Astrocyte of the cerebellum (primary cell): ENCODE data around the gene ZSWIM1.

Source experiments
- DNase-seq: peaks from one replicate; pipeline ENCODE4 v3.0.0-alpha.2; 2011; ENCODE audit warnings: low read depth
- H3K4me3 ChIP-seq: 2 replicates; pipeline ENCODE4 v1.5.1; 2011; ENCODE audit warnings: mild to moderate bottlenecking, low read depth, low read length, moderate library complexity
- in situ Hi-C: cut with HindIII; loops from 2 replicates; pipeline ENCODE4 v1.10.0; 2017; ENCODE audit warnings: low sequenced_read_pairs
- TF ChIP-seq, protein P1 (sequence below): IDR thresholded peaks from 2 replicates; pipeline ENCODE4 v1.5.1; 2012; ENCODE audit warnings: low read length, low read depth, moderate library complexity, mild to moderate bottlenecking; ENCODE audit errors: missing control alignments

Gene ZSWIM1

DNA sequence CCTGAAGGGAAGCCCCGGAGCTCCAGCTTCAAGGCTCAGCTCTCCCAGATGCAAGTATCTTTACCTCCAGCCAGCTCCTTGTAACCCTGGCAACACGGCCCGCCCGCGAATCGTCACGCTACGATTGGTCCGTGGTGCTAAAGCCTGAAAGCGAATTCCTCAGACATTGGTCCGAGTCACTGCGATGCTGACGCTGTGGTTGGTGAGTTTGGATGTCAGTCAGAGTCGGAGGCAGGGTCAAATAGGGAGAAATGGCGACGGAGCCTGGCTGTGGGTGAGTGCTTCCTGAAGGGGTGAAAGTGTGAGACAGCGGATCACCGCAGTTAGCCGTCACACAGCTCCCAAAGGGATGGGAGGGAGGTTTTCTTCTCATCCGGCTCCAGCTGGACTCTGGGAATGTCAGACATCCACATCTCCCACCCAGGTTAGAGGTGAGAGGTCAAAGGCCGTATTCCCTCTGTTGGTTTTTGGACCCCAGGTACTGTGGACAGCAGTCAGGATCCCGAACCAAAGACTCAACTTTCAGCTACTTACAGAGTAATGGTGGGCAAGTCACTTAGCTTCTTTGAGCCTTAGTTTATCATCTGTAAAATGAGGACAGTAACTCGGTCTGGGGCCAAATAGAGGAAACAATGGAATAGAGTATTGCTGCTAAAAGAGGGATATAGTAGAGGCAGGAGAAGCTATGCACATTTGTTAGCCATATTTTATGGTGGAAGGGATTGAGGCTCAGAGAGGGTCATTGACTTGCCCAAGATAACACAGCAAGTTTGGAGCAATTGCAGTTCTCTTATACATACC, at the start of gene ZSWIM1:
Gene ZSWIM1 (plus strand): TSS at position 240 of the 801 bp plus-strand sequence. CDS start 1,366 bp downstream, outside the sequence.
- peak; percentile 99 for DNase-seq
- peak within 1 kb of the TSS; percentile 64 for H3K4me3 ChIP-seq
- in situ Hi-C loops: no loop called here
- TF ChIP-seq, protein P1, sequence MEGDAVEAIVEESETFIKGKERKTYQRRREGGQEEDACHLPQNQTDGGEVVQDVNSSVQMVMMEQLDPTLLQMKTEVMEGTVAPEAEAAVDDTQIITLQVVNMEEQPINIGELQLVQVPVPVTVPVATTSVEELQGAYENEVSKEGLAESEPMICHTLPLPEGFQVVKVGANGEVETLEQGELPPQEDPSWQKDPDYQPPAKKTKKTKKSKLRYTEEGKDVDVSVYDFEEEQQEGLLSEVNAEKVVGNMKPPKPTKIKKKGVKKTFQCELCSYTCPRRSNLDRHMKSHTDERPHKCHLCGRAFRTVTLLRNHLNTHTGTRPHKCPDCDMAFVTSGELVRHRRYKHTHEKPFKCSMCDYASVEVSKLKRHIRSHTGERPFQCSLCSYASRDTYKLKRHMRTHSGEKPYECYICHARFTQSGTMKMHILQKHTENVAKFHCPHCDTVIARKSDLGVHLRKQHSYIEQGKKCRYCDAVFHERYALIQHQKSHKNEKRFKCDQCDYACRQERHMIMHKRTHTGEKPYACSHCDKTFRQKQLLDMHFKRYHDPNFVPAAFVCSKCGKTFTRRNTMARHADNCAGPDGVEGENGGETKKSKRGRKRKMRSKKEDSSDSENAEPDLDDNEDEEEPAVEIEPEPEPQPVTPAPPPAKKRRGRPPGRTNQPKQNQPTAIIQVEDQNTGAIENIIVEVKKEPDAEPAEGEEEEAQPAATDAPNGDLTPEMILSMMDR: no peak

DNA sequence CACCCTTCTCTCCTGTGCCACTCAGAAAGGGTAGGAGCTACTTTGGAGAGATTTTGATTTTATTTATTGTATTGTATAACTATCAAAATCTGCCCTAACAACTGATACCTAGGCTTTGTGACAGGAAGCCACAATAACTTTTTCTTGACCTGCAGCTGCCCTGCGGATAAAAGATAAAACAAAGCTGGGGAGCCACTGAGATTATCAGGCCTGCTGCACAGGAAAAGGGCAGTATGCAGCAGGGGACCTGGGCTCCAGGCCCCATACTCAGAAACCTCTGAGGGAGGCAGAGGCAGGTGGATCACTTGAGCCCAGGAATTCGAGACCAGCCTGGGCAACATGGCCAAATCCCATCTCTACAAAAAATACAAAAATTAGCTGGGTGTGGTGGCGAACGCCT, 48.4 kb upstream of the ZSWIM1 start:
- no peak for DNase-seq
- no peak overlapping the region for H3K4me3 ChIP-seq
- in situ Hi-C loops: no loop called here
- TF ChIP-seq, protein P1: no peak

DNA sequence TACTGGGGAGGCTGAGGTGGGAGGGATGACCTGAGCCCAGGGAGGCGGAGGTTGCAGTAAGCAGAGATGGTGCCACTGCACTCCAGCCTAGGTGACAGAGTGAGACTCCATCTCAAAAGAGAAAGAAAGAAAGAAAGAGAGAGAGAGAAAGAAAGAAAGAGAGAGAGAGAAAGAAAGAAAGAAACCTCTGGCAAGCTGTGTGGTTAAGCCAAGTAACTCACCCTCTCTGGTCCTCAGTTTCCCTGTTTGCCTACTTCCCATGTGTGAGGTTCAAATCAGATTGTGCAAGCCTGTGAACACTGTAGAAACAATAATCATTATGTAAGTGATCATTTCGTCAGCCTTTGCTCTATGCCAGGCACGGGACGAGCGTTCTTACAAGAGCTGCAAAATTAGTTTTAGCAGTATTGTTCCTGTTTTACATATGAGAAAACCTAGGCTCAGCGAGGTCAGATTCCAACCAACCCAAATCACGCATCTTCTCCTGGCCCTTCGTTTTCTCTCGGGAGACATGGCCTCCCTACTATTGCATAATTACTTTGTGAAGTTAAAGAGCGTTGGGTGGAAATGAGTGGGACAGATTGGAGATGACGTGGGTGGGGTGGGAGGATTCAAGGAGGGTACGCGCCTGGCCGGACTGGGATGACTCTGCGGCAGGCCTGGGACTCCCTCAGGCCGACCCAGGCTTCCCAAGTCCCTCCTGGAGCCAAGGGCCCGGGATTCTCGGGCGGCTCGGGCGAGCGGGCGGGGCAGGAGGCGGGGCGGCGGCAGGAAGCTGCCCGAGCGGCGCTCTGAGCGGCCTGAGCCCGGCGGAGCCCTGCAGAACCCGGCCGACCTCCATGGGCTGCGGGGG, 47.8 kb upstream of the ZSWIM1 start, which contains the start of gene SNX21:
Gene SNX21 (plus strand): TSS at position 770 of the 853 bp plus-strand sequence. CDS start 121 bp downstream, outside the sequence.
- TF ChIP-seq, protein P1: no peak
- in situ Hi-C loops: no loop called here
- peak; percentile 72 for DNase-seq
- H3K4me3 ChIP-seq: peak within 1 kb of the TSS; percentile 63

DNA sequence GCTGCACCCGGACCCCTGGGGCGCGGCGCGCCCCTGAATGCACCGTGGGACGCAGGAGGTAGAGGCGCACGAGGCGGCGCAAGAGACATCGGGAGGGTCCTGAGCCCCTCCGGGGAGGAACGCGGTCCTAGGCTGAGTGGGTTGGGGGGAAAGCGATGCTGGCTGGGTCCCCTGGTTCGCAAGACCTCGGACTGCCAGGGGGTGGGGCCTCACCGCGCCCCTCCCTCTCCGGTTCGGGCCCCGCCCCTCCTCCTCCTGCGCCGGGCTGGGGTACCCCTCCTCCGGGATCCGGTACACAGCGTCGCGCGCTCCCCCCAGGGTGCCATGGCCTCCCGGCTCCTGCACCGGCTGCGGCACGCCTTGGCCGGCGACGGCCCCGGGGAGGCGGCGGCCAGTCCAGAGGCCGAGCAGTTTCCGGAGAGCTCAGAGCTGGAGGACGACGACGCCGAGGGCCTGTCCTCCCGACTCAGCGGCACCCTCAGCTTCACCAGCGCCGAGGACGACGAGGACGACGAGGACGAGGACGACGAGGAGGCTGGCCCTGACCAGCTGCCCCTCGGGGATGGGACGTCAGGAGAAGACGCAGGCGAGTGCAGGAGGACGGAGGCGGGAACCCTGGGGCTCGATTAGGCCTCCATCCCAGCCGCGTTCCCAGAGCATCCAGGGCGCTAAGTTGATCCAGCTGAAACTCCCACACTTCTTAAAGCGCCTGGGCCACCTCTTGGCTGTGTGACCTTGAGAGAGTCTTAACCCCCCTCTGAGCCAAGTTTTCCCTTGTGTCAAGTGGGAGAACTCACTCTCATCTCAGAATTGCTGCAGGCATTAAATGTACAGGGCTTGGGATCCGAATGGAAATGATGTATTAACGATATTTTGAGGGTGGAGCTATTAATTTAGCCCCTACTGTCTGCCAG, 46.9 kb upstream of the ZSWIM1 start:
- DNase-seq: no peak
- TF ChIP-seq, protein P1: no peak
- peak overlapping the region; percentile 63 for H3K4me3 ChIP-seq
- in situ Hi-C loops: no loop called here

DNA sequence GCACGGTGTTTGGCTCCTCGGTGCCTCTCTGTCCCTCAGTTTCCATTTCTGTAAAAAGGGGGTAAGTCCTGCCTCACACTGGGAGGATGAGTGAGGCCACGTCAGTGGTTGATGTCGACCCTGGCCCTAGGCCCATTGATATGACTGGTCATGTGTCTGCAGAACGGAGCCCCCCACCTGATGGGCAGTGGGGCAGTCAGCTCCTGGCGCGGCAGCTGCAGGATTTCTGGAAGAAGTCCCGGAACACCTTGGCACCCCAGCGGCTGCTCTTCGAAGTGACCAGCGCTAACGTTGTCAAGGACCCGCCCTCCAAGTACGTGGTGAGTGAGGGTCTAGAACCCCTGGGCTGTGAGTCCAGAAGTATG, 46.2 kb upstream of the ZSWIM1 start:
- in situ Hi-C loops: no loop called here
- TF ChIP-seq, protein P1: no peak
- H3K4me3 ChIP-seq: peak overlapping the region; percentile 63
- no peak for DNase-seq
